GM10266 (cell line): Measurements from ENCODE around the gene SLC38A10.

ENCODE experiments used
- DNase-seq: peaks from one replicate; pipeline ENCODE4 v3.0.0; 2012; ENCODE audit errors: extremely low spot score
- CTCF ChIP-seq: IDR thresholded peaks from 2 replicates; pipeline ENCODE4 v1.5.1; 2012; ENCODE audit warnings: mild to moderate bottlenecking, low read depth; ENCODE audit not compliant: control insufficient read depth, insufficient read depth; ENCODE audit errors: missing control alignments

Gene SLC38A10

GRCh38 chr17:81329927-81330883, 35.1 kb upstream of the SLC38A10 start:
- DNase-seq: no peak
- no peak for TF ChIP-seq CTCF

- no peak for TF ChIP-seq CTCF
- no peak for DNase-seq
Measured at GRCh38 chr17:81328978-81329926, 34.1 kb upstream of the SLC38A10 start.

GRCh38 chr17:81328489-81328888, 33.4 kb upstream of the SLC38A10 start:
- DNase-seq: no peak
- no peak for TF ChIP-seq CTCF

- DNase-seq: no peak
- no peak for TF ChIP-seq CTCF
Measured at GRCh38 chr17:81325714-81326358, 30.7 kb upstream of the SLC38A10 start.

GRCh38 chr17:81324851-81325713, 30.0 kb upstream of the SLC38A10 start:
- no peak for TF ChIP-seq CTCF
- DNase-seq: no peak

GRCh38 chr17:81324177-81324850, 29.2 kb upstream of the SLC38A10 start:
- TF ChIP-seq CTCF: no peak
- DNase-seq: no peak
